ENCODE measurements around the gene GZMH. TPM values are rescaled to one million over a fixed set of nuclear protein-coding genes. Genes with fewer than 3 reads are reported as not detected.
A peak's percentile ranks its signal among the peaks of the same experiment; 100 is the strongest.

Gene GZMH
- polyA plus RNA-seq, 3 donors = 0.15 to 1.6 (median 0.94) TPM

DNA sequence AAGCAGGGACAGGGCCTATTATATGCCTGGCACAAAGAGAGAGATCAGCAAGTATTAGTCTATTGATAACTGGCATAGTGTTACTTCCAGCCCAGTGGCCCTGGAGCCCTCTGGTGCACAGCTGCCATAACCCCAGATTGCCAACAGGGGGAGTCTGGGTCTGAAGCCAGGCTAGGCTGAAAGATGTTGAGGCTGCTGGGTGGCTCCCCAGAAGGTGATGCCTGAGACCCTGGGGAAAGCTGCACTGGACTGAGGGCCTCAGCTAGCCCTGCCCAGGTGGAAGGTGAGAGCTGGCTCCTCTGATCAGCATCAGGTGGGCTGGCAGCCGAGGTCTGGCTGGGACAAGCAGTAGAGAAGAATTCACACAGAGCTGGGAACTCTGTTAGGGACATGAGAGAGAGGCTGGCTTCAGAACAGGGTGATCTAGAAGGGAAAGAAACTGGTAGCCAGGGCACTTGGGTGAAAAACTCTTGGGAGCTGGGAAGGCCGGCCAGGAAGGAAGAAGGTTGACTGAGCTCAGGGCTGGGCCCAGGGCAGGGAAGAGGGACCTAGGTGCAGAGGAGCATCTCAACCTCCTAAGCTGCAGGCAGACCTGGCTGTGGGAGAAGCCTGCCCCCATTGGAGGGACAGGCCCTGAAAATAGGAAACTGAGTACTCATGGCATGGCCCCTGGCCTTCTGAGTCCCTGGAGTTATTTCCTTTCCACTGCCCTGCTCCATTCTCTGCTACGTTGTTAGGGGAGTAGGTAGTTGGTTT is 3.9 kb downstream of the GZMH start:
- H3K27me3 Mint-ChIP-seq (ENCODE audit: low read depth in 3 of 3) = peaks cover 0 to 4% (median 0%) of the 10 kb centered on the region in 3 donors
- Histone ChIP-seq H3K4me1 (ENCODE audit: control insufficient read depth in 1 of 2, insufficient read depth in 2 of 2, low read length in 2 of 2) (peaks cover 24 to 28% of the 10 kb centered on the region in 2 donors), H3K27me3 (ENCODE audit: control insufficient read depth in 2 of 2, insufficient read depth in 2 of 2, low read length in 2 of 2) (no peaks in the 10 kb centered on the region), H3K36me3 (replicated peaks in 1 of 2; ENCODE audit: control insufficient read depth in 1 of 2, insufficient read depth in 2 of 2, low read length in 2 of 2) (no peaks in the 10 kb centered on the region), H3K9me3 (replicated peaks in 1 of 2; ENCODE audit: control insufficient read depth in 1 of 2, insufficient read depth in 1 of 2, low read length in 2 of 2) (no peaks in the 10 kb centered on the region), H3K4me3 (replicated peaks in 1 of 3; ENCODE audit: low read depth in 2 of 3, low read length in 3 of 3) (no peak overlapping the region), H3K4me2 (replicated peaks; ENCODE audit: extremely low read depth, low read length, poor library complexity, severe bottlenecking) (no peak overlapping the region), H4K20me1 (ENCODE audit: insufficient read depth, low read length) (no peaks in the 10 kb centered on the region), H3K79me2 (ENCODE audit: insufficient read depth, low read length) (no peaks in the 10 kb centered on the region), H3K9ac (ENCODE audit: insufficient read depth, low read length, poor library complexity, severe bottlenecking) (no peak overlapping the region), H2AFZ (ENCODE audit: insufficient read depth, low read depth, low read length, poor library complexity, severe bottlenecking) (peak overlapping the region; percentile 46), H3K27ac (ENCODE audit: low read depth in 1 of 2, low read length in 2 of 2) (no peak overlapping the region)
- H3K27ac Mint-ChIP-seq = peak overlapping the region in 2 of 7 donors; percentile 11 to 33
- WGBS (ENCODE audit: insufficient coverage) = 86% methylated on average over 3 of the region's 3 CpGs
- H3K4me3 Mint-ChIP-seq = no peak overlapping the region
- H3K4me1 Mint-ChIP-seq = peaks cover 36% of the 10 kb centered on the region
- H3K9me3 Mint-ChIP-seq = peaks cover 0 to 5% (median 0%) of the 10 kb centered on the region in 7 donors
- peak; percentile 18 to 41 (median 31) for DNase-seq
- TF ChIP-seq CTCF (IDR thresholded peaks at IDR 0.05) = peak; percentile 98
- intact Hi-C loops (cut with micrococcal nuclease) = no loop called here
- H3K36me3 Mint-ChIP-seq = no peaks in the 10 kb centered on the region

DNA sequence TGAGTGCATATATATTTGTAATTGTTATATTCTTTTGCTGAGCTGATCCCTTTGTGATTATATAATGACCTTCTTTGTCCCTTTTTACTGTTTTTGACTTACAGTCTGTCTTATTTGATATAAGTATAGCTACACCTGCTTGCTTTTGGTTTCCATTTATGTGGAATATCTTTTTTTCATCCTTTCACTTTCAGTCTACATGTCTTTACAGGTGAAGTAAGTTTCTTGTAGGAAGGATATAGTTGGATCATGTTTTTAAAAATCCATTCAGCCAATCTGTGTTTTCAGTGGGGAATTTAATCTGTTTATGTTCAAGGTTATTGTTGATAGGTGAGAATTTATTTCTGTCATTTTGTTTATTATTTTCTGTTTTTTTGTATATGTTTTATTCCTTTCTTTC is 12.1 kb downstream of the GZMH start:
- Histone ChIP-seq H3K36me3 (replicated peaks in 1 of 2; ENCODE audit: control insufficient read depth in 1 of 2, insufficient read depth in 2 of 2, low read length in 2 of 2) (no peaks in the 10 kb centered on the region), H3K27ac (ENCODE audit: low read depth in 1 of 2, low read length in 2 of 2) (no peak overlapping the region), H3K4me1 (ENCODE audit: control insufficient read depth in 1 of 2, insufficient read depth in 2 of 2, low read length in 2 of 2) (peaks cover 0 to 5% of the 10 kb centered on the region in 2 donors), H3K4me2 (replicated peaks; ENCODE audit: extremely low read depth, low read length, poor library complexity, severe bottlenecking) (no peak overlapping the region), H3K9ac (ENCODE audit: insufficient read depth, low read length, poor library complexity, severe bottlenecking) (no peak overlapping the region), H3K4me3 (replicated peaks in 1 of 3; ENCODE audit: low read depth in 2 of 3, low read length in 3 of 3) (no peak overlapping the region), H3K79me2 (ENCODE audit: insufficient read depth, low read length) (no peaks in the 10 kb centered on the region), H3K27me3 (ENCODE audit: control insufficient read depth in 2 of 2, insufficient read depth in 2 of 2, low read length in 2 of 2) (no peaks in the 10 kb centered on the region), H4K20me1 (ENCODE audit: insufficient read depth, low read length) (no peaks in the 10 kb centered on the region), H3K9me3 (replicated peaks in 1 of 2; ENCODE audit: control insufficient read depth in 1 of 2, insufficient read depth in 1 of 2, low read length in 2 of 2) (peaks cover 0 to 12% of the 10 kb centered on the region in 2 donors), H2AFZ (ENCODE audit: insufficient read depth, low read depth, low read length, poor library complexity, severe bottlenecking) (no peak overlapping the region)
- H3K9me3 Mint-ChIP-seq = peaks cover 15 to 34% (median 20%) of the 10 kb centered on the region in 7 donors
- peaks cover 20% of the 10 kb centered on the region for H3K4me1 Mint-ChIP-seq
- DNase-seq = no peak
- H3K27me3 Mint-ChIP-seq (ENCODE audit: low read depth in 3 of 3) = peaks cover 0 to 4% (median 2%) of the 10 kb centered on the region in 3 donors
- H3K4me3 Mint-ChIP-seq = no peak overlapping the region
- H3K36me3 Mint-ChIP-seq = no peaks in the 10 kb centered on the region
- intact Hi-C loops (cut with micrococcal nuclease) = no loop called here
- TF ChIP-seq CTCF (IDR thresholded peaks at IDR 0.05) = no peak
- H3K27ac Mint-ChIP-seq = no peak overlapping the region

Measured in CD14-positive monocyte (primary cell).